ENCODE results near the gene PPP1R3F. TPM values are rescaled to one million over a fixed set of nuclear protein-coding genes. Genes with fewer than 3 reads are reported as not detected.

The PPP1R3F gene
- total RNA-seq, 1 donor from 2014 or later, result 25.3 TPM

DNA sequence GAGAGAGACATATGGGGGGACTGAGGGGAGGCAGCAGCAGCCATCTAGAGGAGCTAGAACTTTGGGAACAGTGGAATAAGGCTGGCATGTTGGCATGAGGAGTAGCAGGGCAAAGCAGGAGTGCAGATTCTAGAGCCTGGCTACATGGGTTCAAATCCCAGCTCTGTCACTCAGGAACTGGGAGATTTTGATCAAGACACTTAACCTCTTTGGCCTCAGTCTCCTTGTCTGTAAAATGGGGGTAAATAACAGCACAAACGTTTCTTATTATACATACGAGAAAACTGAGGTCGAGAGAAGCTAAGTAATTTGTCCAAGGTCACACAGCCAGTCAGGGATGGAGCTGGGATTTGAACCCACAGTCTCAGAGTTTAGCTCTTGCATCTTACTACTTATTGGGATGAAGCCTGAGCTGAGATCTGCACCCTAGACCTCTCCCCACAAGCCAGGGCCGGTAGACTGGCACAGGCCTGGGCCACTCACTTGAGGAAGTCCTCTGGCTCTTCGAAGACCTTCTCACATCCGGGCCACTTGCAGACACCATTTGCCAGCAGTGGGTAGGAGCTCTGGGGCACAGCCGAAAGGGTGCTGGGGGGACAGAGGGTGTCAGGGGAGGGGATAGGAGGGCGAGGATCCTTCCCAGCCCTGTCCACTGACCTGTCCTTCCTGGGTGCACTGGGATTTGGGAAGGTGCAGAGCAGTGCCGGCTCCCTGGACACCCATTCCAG is 13.2 kb upstream of the PPP1R3F start:
- no peaks in the 10 kb centered on the region for H3K36me3 ChIP-seq
- no peaks in the 10 kb centered on the region for H3K9me3 ChIP-seq (replicated peaks)
- no peak for DNase-seq
- no peak for TF ChIP-seq CTCF (IDR thresholded peaks at IDR 0.05; ENCODE audit: borderline replicate concordance)
- no peak overlapping the region for H3K4me3 ChIP-seq
- intact Hi-C loops (cut with micrococcal nuclease), result no loop called here
- no peaks in the 10 kb centered on the region for H3K27me3 ChIP-seq (ENCODE audit: low read depth)
- H3K4me1 ChIP-seq, result no peaks in the 10 kb centered on the region
- H3K27ac ChIP-seq (replicated peaks), result no peak overlapping the region

- Histone ChIP-seq H3K9me3 (replicated peaks) (no peaks in the 10 kb centered on the region), H3K27ac (replicated peaks) (no peak overlapping the region), H3K4me3 (no peak overlapping the region), H3K27me3 (ENCODE audit: low read depth) (no peaks in the 10 kb centered on the region), H3K4me1 (no peaks in the 10 kb centered on the region), H3K36me3 (no peaks in the 10 kb centered on the region)
- intact Hi-C loops (cut with micrococcal nuclease), result no loop called here
- DNase-seq, result no peak
- TF ChIP-seq CTCF (IDR thresholded peaks at IDR 0.05; ENCODE audit: borderline replicate concordance), result no peak
Observed at GRCh38 chrX:49257074-49257790, 12.4 kb upstream of the PPP1R3F start.

DNA sequence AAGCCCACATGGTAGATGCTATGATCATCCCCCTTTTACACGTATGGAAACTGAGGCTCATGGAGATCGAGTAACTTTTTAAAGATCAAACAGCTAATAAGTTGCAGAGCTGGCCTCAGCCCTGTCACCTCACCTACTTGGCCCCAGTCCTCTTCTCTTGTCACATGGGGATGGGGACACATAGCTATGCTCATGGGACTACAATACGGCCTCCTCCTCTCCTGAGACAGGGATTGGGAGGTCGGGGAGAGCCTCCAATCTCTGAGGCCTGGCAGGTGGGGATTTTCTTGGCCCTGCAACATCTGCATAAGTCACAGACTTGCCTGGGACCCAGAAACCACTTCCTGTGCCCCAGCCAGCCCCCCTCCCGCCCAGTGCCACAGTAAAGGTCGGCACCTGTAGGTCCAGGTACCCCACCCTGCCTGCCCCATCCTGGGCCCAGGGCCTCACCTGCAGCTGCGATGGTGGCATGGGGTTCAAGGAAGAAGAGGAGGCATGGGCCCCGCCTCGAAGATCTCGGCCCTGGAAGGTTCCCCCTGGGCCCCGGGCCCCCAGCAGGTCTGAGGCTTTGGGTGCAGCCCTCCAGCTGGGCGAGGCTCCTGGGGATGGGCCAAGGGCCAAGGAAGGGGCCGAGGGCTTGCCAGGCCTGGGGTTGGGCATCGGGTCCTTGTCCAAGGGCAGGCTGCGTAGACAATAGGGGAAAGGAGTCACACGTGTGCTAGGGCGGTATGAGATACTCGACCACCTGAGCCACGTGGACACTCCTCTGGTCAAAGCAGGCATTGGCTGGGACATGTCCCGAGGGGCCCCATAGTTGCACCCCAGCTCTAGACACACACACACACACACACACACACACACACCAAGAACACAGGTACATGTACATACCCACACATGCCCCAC is 11.5 kb upstream of the PPP1R3F start:
- no peak for TF ChIP-seq CTCF (IDR thresholded peaks at IDR 0.05; ENCODE audit: borderline replicate concordance)
- Histone ChIP-seq H3K9me3 (replicated peaks) (no peaks in the 10 kb centered on the region), H3K36me3 (no peaks in the 10 kb centered on the region), H3K27me3 (ENCODE audit: low read depth) (no peaks in the 10 kb centered on the region), H3K4me3 (no peak overlapping the region), H3K27ac (replicated peaks) (no peak overlapping the region), H3K4me1 (no peaks in the 10 kb centered on the region)
- no peak for DNase-seq
- intact Hi-C loops (cut with micrococcal nuclease), result no loop called here

DNA sequence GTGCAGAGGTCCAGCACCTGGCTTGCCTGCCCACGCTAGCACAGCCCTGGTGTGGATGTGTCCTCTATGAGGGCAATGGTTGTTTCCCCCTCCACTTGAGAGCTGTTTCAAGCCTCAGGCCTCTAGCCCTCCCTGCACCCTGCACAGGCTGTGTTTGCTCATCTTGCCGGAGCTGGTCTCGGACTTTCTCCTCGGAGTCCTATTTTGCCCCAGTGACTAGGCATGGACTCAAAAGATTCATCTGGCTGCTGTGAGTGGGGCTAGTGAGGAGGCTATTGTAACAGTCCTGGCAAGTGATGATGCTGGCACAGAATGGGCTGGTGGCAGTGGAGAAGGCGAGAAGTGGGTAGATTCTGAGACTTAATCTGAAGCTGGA is 10.9 kb upstream of the PPP1R3F start:
- no peaks in the 10 kb centered on the region for H3K27me3 ChIP-seq (ENCODE audit: low read depth)
- no peaks in the 10 kb centered on the region for H3K36me3 ChIP-seq
- H3K27ac ChIP-seq (replicated peaks), result no peak overlapping the region
- TF ChIP-seq CTCF (IDR thresholded peaks at IDR 0.05; ENCODE audit: borderline replicate concordance), result no peak
- no peak for DNase-seq
- H3K4me3 ChIP-seq, result no peak overlapping the region
- H3K4me1 ChIP-seq, result no peaks in the 10 kb centered on the region
- H3K9me3 ChIP-seq (replicated peaks), result no peaks in the 10 kb centered on the region
- intact Hi-C loops (cut with micrococcal nuclease), result no loop called here

- no peaks in the 10 kb centered on the region for H3K9me3 ChIP-seq (replicated peaks)
- intact Hi-C loops (cut with micrococcal nuclease), result no loop called here
- H3K27me3 ChIP-seq (ENCODE audit: low read depth), result no peaks in the 10 kb centered on the region
- TF ChIP-seq CTCF (IDR thresholded peaks at IDR 0.05; ENCODE audit: borderline replicate concordance), result no peak
- H3K4me3 ChIP-seq, result no peak overlapping the region
- no peak for DNase-seq
- no peaks in the 10 kb centered on the region for H3K36me3 ChIP-seq
- no peak overlapping the region for H3K27ac ChIP-seq (replicated peaks)
- H3K4me1 ChIP-seq, result no peaks in the 10 kb centered on the region
Observed at GRCh38 chrX:49260221-49260985, 9.2 kb upstream of the PPP1R3F start.
